Natural killer cell treated with Interleukin-12 subunit alpha and Interleukin-12 subunit beta and Interleukin-15 and Interleukin-18, amount 100 ng/mL, for 72 hours (primary cell): ENCODE measurements around the gene VRK1. TPM values are rescaled to one million over a fixed set of nuclear protein-coding genes. Genes with fewer than 3 reads are reported as not detected.

Source experiments
- ATAC-seq, 2 donors: fragments of 150-1000 bp; cut with Tn5 transposase in 1 of 2; sonication (Bioruptor Pico), chemical (Tn5 transposase) in 1 of 2; 2 replicates each; pipeline ENCODE4 v1.10.0; 2021
- DNase-seq: peaks from one replicate; pipeline ENCODE4 v3.0.0; 2022; ENCODE audit warnings: low spot score
- H3K27ac Mint-ChIP-seq, 2 donors: 1 replicate in 1 of 2; 2 replicates in 1 of 2; pipeline ENCODE4 v1.8.0; 2022; ENCODE audit warnings: mixed read lengths in 2 of 2, mild to moderate bottlenecking in 1 of 2, moderate library complexity in 1 of 2
- H3K27me3 Mint-ChIP-seq, 2 donors: 1 replicate in 1 of 2; 2 replicates in 1 of 2; pipeline ENCODE4 v1.8.0; 2022; ENCODE audit warnings: mixed read lengths in 2 of 2
- H3K36me3 Mint-ChIP-seq: one replicate; pipeline ENCODE4 v1.8.0; 2022; ENCODE audit warnings: mixed read lengths
- H3K4me1 Mint-ChIP-seq, 2 donors: 1 replicate in 1 of 2; 2 replicates in 1 of 2; pipeline ENCODE4 v1.8.0; 2022; ENCODE audit warnings: low read depth in 2 of 2, mixed read lengths in 2 of 2, mild to moderate bottlenecking in 1 of 2
- H3K4me3 Mint-ChIP-seq: one replicate; pipeline ENCODE4 v1.8.0; 2022; ENCODE audit warnings: mixed read lengths
- H3K9me3 Mint-ChIP-seq: 2 replicates; pipeline ENCODE4 v1.8.0; 2022; ENCODE audit warnings: mixed read lengths
- total RNA-seq, 2 donors: library from RNA; stranded (reverse); gene quantifications; one replicate each; pipeline ENCODE4 v1.2.3, GENCODE V29; 2022

VRK1 gene
- total RNA-seq, 2 donors from 2014 or later: 39.9 to 79.3 TPM

GRCh38 chr14:96797582-96798349, 584 bp downstream of the VRK1 start:
- H3K27ac Mint-ChIP-seq: peak overlapping the region; percentile 89 to 91
- H3K27me3 Mint-ChIP-seq: no peaks in the 10 kb centered on the region
- H3K4me3 Mint-ChIP-seq: peak overlapping the region; percentile 90
- ATAC-seq: peak; percentile 47 to 63
- no peaks in the 10 kb centered on the region for H3K36me3 Mint-ChIP-seq
- peaks cover 20 to 24% of the 10 kb centered on the region in 2 donors for H3K4me1 Mint-ChIP-seq
- no peaks in the 10 kb centered on the region for H3K9me3 Mint-ChIP-seq
- DNase-seq: no peak

DNA sequence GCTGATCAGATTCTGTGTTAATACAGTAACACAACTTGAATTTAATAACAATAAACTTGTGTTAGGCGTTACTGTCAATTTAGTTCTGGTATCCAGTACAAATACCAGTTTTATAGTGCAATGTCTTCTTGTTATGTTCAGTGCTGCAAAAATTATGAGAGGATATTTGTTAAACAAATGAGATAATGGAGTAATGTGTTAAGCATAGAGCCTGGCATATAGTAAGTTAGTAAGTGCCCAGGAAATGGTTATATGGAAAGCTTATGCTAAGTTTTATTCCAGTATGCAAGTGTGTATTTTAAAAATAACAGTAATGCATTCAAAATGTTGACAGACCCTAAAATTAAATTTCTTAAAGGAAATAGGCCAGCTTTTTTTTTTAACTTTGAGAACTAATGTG, 1.8 kb downstream of the VRK1 start:
- peaks cover 26 to 30% of the 10 kb centered on the region in 2 donors for H3K4me1 Mint-ChIP-seq
- peak overlapping the region; percentile 89 to 91 for H3K27ac Mint-ChIP-seq

DNA sequence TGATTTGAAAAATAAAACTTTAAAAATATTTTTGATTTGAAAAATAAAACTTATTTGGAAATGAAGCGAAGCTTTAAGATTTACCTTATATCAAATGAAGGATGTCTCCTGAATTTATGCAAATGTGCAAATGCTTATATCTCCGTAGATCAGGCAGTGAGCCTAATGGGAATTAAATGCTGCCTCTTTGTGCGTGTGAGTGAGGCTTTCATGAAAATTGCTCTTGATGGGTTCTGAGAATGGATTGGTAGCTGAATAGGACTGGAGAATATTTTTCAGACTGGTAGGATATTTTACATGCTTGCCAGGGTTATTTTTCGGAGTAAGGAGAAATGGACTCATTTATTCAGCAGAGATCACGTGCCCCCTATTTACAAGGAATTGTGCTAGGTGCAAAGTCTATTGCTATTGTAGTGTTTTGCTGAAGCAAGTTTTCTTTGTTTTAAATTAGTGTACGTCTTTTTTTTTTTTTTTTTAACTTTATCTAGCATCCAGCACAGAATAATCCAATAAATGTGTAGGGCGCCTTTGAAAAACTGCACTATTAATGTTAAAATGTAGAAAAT, 2.4 kb downstream of the VRK1 start:
- Mint-ChIP-seq H3K36me3 (no peaks in the 10 kb centered on the region), H3K4me1 (peaks cover 32 to 36% of the 10 kb centered on the region in 2 donors), H3K4me3 (peak overlapping the region; percentile 20), H3K9me3 (no peaks in the 10 kb centered on the region), H3K27ac (no peak overlapping the region), H3K27me3 (no peaks in the 10 kb centered on the region)
- ATAC-seq: no peak
- DNase-seq: no peak

More for the DNA sequence above, 1.8 kb downstream of the VRK1 start:
- Mint-ChIP-seq H3K27me3 (no peaks in the 10 kb centered on the region), H3K36me3 (no peaks in the 10 kb centered on the region), H3K9me3 (no peaks in the 10 kb centered on the region), H3K4me3 (peak overlapping the region; percentile 90)
- ATAC-seq: no peak
- DNase-seq: no peak

DNA sequence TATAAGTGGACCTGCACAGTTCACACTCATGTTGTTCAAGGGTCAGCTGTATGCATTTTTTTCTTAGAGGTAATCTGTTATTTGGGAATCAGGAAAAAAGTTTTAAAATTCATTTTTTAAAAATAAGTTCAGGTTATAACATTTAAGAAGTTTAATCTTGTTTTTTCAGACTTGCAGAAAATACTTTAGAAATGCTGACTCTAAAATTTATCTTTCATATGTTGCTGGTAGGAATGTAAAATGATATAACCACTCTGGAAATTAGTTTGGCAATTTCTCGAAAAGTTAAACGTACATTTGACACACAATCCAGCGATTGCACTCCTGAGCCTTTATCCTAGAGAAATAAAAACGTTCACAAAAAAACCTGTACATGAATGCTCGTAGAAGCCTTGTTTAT, 4.7 kb downstream of the VRK1 start:
- H3K4me3 Mint-ChIP-seq: no peak overlapping the region
- DNase-seq (no peak), ATAC-seq (no peak)
- peaks cover 34 to 43% of the 10 kb centered on the region in 2 donors for H3K4me1 Mint-ChIP-seq
- no peaks in the 10 kb centered on the region for H3K27me3 Mint-ChIP-seq
- H3K36me3 Mint-ChIP-seq: no peaks in the 10 kb centered on the region
- H3K9me3 Mint-ChIP-seq: no peaks in the 10 kb centered on the region
- no peak overlapping the region for H3K27ac Mint-ChIP-seq

GRCh38 chr14:96802963-96803362, 5.8 kb downstream of the VRK1 start:
- Mint-ChIP-seq H3K27me3 (no peaks in the 10 kb centered on the region), H3K4me1 (peaks cover 33 to 40% of the 10 kb centered on the region in 2 donors), H3K27ac (no peak overlapping the region), H3K36me3 (no peaks in the 10 kb centered on the region), H3K4me3 (no peak overlapping the region), H3K9me3 (no peaks in the 10 kb centered on the region)
- DNase-seq (no peak), ATAC-seq (no peak)

DNA sequence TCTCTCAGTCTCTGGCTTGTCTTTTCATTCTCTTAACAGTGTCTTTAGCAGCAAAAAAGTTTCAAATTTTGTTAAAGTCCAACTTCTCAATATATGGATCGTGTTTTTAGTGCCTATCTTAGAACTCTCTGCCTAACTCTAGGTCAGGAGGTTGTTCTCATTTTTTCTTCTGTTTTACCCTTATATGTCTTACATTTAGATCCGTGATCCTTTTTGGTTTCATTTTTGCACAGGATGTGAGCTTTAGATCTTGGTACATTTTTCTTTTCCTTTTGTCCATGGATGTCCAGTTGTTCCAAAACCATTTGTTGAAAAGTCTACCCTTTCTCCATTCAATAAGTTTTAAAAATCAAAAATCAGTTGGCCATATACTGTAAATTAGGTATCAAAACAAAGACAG, 6.8 kb downstream of the VRK1 start:
- Mint-ChIP-seq H3K4me3 (peak overlapping the region; percentile 31), H3K4me1 (peaks cover 30 to 35% of the 10 kb centered on the region in 2 donors), H3K27ac (peak overlapping the region in 1 of 2 donors; percentile 23), H3K9me3 (no peaks in the 10 kb centered on the region), H3K27me3 (no peaks in the 10 kb centered on the region), H3K36me3 (no peaks in the 10 kb centered on the region)
- no peak for DNase-seq
- no peak for ATAC-seq

- Mint-ChIP-seq H3K4me3 (no peak overlapping the region), H3K4me1 (peaks cover 27 to 38% of the 10 kb centered on the region in 2 donors), H3K9me3 (no peaks in the 10 kb centered on the region), H3K27me3 (no peaks in the 10 kb centered on the region), H3K27ac (no peak overlapping the region), H3K36me3 (no peaks in the 10 kb centered on the region)
- ATAC-seq (no peak), DNase-seq (no peak)
These were observed 7.7 kb downstream of the VRK1 start for GRCh38 chr14:96804895-96805294.

DNA sequence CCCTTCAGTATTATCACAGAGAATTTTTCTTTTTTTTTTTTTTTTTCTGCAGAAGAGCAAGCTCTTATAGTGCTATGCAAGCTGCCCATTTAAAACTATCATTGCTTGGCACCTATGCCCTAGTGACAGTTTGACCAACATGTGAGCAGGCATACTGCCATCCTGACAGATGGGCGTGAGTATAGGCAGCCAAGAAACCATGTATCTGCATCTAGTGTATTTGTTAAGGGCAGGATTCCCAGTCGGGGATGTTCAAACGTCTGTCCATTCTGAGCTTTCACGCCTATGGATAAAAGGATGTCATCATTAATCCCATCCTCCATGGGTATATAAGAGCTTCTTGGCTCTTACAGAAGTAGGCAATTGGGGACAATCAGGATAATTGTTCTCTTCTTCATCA, 8.8 kb downstream of the VRK1 start:
- H3K4me3 Mint-ChIP-seq: no peak overlapping the region
- DNase-seq (no peak), ATAC-seq (no peak)
- H3K27me3 Mint-ChIP-seq: no peaks in the 10 kb centered on the region
- no peak overlapping the region for H3K27ac Mint-ChIP-seq
- peaks cover 33 to 39% of the 10 kb centered on the region in 2 donors for H3K4me1 Mint-ChIP-seq
- H3K36me3 Mint-ChIP-seq: no peaks in the 10 kb centered on the region
- no peaks in the 10 kb centered on the region for H3K9me3 Mint-ChIP-seq

- no peak for ATAC-seq
- H3K36me3 Mint-ChIP-seq: no peaks in the 10 kb centered on the region
- peaks cover 36 to 46% of the 10 kb centered on the region in 2 donors for H3K4me1 Mint-ChIP-seq
- H3K4me3 Mint-ChIP-seq: no peak overlapping the region
- H3K27me3 Mint-ChIP-seq: no peaks in the 10 kb centered on the region
- DNase-seq: no peak
- no peak overlapping the region for H3K27ac Mint-ChIP-seq
- H3K9me3 Mint-ChIP-seq: no peaks in the 10 kb centered on the region
These were observed 9.7 kb downstream of the VRK1 start for GRCh38 chr14:96806836-96807235.

DNA sequence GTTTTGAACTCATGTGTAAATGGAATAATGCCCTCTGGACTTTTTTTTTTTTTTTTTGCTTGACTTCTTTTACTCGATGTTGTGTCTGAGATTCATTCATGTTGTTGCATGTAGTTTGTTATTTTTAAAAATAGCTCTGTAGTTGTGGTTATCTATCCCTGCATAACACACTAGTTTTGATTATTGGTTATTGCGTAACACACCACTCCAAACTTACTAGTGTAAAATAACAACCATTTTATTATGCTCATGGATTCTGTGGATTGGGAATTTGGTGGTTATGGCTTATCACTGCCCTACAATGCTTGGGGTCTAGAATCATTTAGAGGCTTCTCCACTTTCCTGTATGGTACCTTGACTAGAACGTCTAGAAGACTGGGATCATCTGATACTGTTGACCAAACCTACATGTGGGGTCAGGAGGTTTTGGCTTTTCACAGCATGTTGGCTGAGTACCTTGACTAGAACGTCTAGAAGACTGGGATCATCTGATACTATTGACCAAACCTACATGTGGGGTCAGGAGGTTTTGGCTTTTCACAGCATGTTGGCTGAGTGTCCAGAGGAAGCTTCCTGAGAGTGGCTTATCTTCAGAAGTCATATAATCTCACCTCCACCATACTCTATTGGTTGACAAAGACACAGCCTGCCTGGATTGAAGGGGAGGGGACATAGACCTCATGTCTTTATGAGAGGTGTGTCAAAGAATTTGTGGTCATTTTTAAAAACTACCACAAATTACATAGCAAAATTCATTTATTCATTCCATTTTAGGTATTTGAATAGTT, 11.6 kb downstream of the VRK1 start:
- Mint-ChIP-seq H3K27ac (no peak overlapping the region), H3K4me1 (peaks cover 41 to 57% of the 10 kb centered on the region in 2 donors), H3K4me3 (no peak overlapping the region), H3K36me3 (no peaks in the 10 kb centered on the region), H3K9me3 (no peaks in the 10 kb centered on the region), H3K27me3 (no peaks in the 10 kb centered on the region)
- no peak for ATAC-seq
- no peak for DNase-seq

GRCh38 chr14:96811265-96811664, 14.1 kb downstream of the VRK1 start:
- Mint-ChIP-seq H3K27ac (no peak overlapping the region), H3K4me1 (peaks cover 32 to 49% of the 10 kb centered on the region in 2 donors), H3K27me3 (no peaks in the 10 kb centered on the region), H3K36me3 (no peaks in the 10 kb centered on the region), H3K4me3 (no peak overlapping the region), H3K9me3 (no peaks in the 10 kb centered on the region)
- ATAC-seq (no peak), DNase-seq (no peak)

DNA sequence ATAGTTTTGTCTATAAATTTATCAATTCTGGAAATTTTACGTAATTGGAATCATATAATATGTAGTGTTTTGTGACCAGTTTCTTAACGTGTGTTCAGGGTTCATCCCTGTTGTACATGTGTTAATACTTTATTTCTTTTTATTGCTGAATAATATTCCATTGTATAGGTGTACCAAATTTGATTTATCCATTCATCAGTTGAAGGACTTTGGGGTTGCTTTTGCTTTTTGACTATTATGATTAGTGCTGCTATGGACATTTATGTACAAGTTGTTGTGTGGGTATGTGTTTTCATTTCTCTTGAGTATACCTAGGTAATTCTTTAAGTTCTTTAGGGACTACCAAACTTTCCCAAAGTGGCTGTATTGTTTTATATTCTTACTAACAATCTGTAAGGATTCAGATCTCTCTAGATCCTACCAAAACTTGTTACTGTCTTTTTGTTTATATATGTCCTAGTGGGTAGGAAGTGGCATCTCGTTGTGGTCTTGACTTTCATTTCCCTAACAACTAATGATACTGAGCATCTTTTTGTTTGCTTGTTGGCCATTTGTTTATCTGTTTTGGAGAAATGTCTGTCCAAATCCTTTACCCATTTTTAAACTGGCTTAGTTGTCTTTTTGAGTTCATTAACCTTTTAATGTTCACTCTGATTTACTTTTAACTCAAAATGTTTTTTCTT, 14.9 kb downstream of the VRK1 start:
- ATAC-seq (no peak), DNase-seq (no peak)
- no peaks in the 10 kb centered on the region for H3K36me3 Mint-ChIP-seq
- H3K4me3 Mint-ChIP-seq: no peak overlapping the region
- H3K27me3 Mint-ChIP-seq: no peaks in the 10 kb centered on the region
- no peaks in the 10 kb centered on the region for H3K9me3 Mint-ChIP-seq
- peaks cover 33 to 48% of the 10 kb centered on the region in 2 donors for H3K4me1 Mint-ChIP-seq
- H3K27ac Mint-ChIP-seq: no peak overlapping the region

DNA sequence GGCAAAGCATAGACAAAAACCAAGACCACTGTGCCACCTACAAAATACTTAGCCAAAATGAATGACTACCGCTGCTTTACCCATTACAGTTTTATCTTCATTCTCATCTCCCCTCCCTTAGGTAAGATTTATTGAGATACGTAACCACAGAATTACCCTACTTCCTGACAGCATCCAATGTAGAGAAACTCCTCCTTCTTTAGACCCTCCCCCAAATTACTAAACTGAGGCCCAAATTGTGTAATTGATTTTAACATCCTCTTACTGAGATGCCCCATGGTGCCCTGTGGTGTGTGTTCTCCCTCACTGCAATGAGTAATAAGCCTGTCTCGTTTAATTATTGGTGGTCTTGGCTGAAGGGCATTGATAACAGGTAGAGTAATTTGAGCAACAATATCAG, 19.1 kb downstream of the VRK1 start:
- Mint-ChIP-seq H3K27me3 (no peaks in the 10 kb centered on the region), H3K9me3 (no peaks in the 10 kb centered on the region), H3K4me1 (peaks cover 27 to 56% of the 10 kb centered on the region in 2 donors), H3K4me3 (no peak overlapping the region), H3K27ac (no peak overlapping the region), H3K36me3 (peaks cover 5% of the 10 kb centered on the region)
- ATAC-seq: peak in 1 of 2 donors; percentile 62
- DNase-seq: no peak
